Measurements from ENCODE around the gene FMO1.
"Not testable (repeated sequence)": the region's sequence is repeated elsewhere in the genome, so short reads cannot be mapped to it uniquely, and the experiment has no call there.

Gene FMO1

GRCh38 chr1:171279678-171280077, 31.4 kb downstream of the FMO1 start:
- DNase-seq (ENCODE audit: low read depth): no peak

GRCh38 chr1:171280599-171280998, 32.3 kb downstream of the FMO1 start:
- DNase-seq (ENCODE audit: low read depth): no peak

DNA sequence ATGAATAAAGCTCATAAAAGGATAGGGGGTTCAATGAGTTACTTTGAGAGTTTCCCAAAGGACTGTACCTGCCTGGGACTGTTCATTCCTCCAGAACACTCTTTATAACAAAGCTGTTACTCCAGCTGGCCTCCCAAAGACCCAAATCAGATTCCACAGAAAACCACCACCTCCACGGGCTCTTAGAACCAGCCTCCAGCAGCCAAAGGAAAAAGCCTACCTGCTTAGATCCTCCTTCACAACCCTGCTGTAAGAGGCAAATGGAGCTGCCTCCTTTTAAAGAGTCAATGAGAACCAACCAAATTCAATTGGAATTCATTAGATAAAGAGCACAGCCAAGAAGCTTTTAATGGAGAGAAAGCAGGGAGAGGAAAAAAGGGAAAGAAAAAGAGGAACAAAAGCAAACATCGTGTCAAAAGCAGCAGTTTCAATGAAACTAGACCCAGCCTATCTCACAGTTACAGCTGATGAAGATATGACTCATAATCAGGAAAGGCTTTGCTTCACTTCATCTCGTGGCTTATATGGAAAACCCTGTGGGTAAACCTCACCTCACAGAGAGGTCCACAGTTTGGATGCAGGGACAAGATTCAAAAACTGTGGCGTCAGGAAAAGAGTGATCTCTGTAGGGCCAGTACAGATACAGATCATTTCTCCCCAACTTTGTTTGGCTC, 37.9 kb downstream of the FMO1 start:
- no peak for DNase-seq (ENCODE audit: low read depth)

DNA sequence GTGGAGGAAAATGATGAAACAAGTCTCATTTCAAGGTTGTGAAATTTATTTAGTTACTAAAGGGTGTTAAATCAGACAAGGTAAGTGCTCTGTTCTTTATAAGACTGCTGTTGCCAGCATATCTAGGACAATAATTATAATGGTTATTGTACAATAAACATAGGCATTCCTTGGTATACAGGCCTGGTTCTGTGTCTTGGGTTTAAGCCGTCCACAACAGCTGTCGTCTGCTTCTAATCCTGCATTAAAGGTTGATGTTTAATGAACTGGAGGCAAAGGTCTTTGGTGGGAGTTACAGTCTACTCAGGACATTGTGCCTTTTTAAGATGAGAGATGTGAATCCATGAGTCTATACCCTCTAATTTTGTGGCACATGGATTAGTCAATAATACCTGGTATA, 42.3 kb downstream of the FMO1 start:
- no peak for DNase-seq (ENCODE audit: low read depth)

DNA sequence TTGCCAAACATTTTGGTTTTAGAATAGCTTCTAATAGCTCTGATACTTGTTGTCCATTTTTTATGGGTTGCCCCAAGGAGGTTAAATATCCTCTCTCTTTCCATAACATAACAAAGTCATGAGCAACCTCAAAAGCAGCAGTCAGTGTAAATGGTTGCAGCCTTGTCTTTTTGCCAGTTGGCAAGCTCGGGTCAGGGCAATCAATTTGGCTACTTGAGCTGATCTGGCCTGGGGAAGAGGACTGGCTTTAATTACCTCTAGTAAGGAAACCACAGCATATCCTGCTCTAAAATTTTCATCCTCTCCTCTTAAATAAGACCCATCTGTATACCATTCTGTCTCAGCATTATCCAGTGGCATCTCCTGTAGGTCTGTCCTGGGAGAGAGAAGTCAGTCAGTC, 44.5 kb downstream of the FMO1 start:
- no peak for DNase-seq (ENCODE audit: low read depth)

DNA sequence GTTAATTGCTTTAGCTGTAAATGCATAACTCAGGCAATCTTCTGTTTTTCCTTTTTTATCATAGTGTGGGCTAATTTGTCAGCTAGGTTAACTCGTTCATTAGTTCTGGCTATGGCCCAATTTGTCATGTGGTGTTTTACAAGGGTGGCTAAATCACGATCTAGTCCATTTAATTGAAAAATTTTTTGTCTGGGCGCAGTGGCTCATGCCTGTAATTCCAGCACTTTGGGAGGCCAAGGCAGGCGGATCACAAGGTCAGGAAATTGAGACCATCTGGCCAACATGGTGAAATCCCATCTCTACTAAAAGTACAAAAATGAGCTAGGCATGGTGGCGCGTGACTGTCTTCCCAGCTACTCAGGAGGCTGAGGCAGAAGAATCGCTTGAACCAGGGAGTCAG, 47.1 kb downstream of the FMO1 start:
- DNase-seq (ENCODE audit: low read depth): not testable (repeated sequence)

- DNase-seq (ENCODE audit: low read depth): no peak
These were observed 47.5 kb downstream of the FMO1 start for GRCh38 chr1:171295821-171296220.

DNA sequence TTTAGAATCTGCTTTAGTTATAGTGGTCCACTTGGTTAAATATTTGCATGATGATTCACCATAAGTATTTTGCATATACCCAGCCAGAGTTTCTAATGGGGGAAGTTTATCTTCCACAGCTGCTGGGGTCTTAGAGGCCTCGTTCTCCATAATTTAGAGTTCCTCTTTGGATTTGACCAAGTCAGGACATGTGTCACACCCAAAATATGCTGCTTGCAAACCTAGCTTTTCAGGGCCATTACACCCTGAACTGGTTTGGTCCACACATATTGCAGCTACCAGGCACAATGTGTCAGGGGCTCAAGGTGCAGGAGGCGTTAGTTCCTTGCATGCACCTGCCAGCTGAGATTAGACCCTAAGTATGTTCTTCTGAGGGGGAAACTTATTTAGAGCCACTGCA, 48.6 kb downstream of the FMO1 start:
- no peak for DNase-seq (ENCODE audit: low read depth)

DNA sequence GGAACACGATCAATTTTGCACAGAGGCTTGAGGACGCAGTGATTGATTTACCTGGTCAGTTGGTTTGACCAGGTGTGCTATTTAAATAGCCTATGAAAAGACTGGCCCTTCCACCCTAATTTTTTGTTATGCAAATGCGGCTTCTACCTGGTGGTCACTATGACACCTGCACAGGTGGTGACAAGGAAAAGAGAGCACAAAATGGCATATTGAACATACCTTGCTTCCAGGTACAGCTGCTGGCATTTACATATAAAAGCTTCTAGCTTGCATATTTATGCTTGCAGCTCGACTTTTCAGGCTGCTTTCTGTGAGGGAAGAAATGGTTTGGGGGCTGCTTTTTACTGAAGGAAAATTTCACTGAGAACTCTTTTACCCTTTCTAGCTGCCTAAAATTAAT, 50.4 kb downstream of the FMO1 start:
- DNase-seq (ENCODE audit: low read depth): no peak

GRCh38 chr1:171299342-171299741, 51.0 kb downstream of the FMO1 start:
- no peak for DNase-seq (ENCODE audit: low read depth)

DNA sequence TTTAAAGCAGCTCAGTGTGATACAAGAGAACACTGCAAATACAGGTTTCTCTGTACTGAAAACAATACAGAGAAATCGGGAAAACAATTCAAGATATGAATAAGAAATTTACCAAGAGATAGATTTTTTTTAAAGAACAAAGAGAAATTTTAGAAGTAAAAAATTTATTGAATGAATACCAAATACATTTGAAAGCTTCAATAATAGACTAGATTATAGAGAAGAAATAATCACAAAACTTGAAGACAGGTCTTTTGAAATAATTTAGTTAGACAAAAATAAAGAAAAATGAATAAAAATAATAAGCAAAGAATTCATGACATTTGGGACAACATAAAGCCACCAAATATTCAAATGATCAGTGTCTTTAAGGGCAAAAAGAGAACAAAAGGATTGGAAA, 52.1 kb downstream of the FMO1 start:
- no peak for DNase-seq (ENCODE audit: low read depth)

- no peak for DNase-seq (ENCODE audit: low read depth)
These were observed 62.4 kb downstream of the FMO1 start for GRCh38 chr1:171310661-171311087.

- DNase-seq (ENCODE audit: low read depth): no peak
These were observed 63.7 kb downstream of the FMO1 start for GRCh38 chr1:171311771-171312558.

DNA sequence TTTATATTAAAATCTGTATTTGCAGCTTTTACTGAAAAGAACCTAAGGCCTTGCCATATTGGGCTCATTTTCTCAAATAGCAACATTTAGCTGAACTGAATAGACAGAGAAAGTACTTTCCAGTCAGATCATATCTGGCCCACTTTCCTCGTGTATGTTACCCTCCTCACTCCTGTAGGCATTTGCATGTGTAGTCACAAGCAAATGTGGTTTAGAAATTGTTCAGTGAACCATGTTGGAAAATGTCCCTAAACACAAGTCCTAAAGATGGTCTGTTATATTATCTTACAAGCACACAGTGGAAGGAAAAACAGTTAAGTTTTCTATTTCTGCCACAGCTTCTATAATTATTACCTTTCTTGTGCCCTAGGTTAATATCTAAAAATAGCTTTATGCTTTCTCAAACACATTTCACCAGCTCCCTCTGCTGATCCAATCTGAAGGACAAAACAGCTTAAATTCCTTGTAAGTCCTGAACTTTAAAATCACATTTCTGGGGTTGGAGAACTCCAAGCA, 65.1 kb downstream of the FMO1 start:
- DNase-seq (ENCODE audit: low read depth): no peak

DNA sequence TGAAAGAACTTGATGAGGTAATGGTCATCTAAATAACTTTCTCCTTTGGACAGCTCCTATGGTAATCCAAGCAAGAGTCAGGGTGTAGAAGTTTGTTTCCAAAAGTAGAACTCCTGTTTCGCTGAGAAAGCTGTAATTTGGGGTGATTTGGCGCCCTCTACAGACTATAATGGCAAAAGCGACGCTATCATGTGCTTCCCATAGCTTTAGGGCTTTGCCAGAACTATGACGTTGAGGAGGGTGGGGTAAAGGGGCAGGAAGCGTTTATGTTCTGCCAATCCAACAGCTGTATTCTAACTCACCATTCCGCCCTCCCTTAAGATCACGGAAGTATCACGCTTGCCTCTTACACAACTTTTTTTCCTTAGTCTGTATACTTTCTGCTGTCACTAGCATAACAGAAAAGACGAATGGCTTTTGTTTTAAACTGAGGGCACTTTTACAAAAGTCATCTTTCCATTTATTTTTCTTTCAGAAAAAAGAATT, 65.6 kb downstream of the FMO1 start, which contains the start of gene FMO4:
TSS of gene FMO4 (plus strand) at position 349 of the 486 bp plus-strand sequence. CDS start 5,643 bp downstream, outside the sequence.
- DNase-seq (ENCODE audit: low read depth): peak; percentile 64

- DNase-seq (ENCODE audit: low read depth): no peak
These were observed 81.0 kb downstream of the FMO1 start for GRCh38 chr1:171329251-171329650.

GRCh38 chr1:171334024-171334640, 85.8 kb downstream of the FMO1 start:
- no peak for DNase-seq (ENCODE audit: low read depth)
